ENCODE data around the gene CDH23. TPM values are rescaled to one million over a fixed set of nuclear protein-coding genes. Genes with fewer than 3 reads are reported as not detected.

CDH23 gene
- total and polyA plus RNA-seq, 2 experiments from 2014 or later: 0.30 to 1.5 TPM

DNA sequence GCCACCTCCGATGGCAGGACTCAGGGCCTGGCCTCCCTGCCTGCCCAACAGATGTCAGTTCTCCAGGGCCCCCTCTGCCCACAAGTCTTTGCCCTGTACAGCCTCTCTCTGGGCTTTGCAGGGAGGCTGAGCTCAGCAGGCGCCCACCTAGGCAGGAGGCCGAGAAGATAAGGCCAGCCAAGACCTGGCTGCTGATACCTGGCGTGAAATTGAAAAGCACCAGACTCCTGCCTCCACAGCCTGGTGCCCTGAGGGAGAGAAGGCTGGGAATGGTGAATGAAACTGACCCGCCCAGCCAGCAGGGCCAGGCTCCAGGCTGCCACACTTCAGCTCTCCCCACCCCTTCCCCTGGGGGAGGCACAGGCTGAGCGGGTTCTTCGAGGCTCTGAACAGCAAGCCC, 145.8 kb downstream of the CDH23 start:
- no peaks in the 10 kb centered on the region for H3K9me3 ChIP-seq (ENCODE audit: low read depth)
- H2AFZ ChIP-seq: no peak overlapping the region
- 76% methylated on average over 7 of the region's 7 CpGs for WGBS (ENCODE audit: low lambda C conversion rate, missing lambda C conversion rate)

DNA sequence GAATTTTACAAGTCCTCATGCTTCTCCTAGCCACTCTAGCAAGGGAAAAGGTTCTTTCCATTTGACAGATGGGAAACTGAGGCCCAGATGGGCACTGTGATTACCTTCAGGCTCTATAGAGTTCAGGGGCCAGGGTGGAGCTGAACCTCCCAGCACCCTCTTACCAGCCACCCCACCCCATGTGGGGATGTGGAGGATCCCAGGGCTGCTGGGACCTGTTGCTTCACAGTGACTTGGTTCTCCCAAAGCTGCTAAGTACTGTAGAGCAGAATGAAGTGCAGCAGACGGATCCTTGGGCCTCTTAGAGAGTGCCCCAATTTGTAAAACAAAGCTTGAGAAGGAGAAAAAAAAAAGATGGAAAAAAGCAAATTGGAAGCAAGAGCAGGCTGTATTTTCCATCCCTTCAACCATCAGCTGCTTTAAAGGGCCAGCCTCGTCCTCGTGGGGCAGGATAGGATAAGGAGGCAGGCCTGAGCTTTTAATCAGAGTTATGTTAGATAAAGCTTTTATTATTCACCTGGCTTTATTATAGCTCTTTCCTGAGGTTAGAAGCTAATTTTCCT, 147.0 kb downstream of the CDH23 start:
- H3K79me2 ChIP-seq: no peaks in the 10 kb centered on the region
- H2AFZ ChIP-seq: no peak overlapping the region
- H3K4me1 ChIP-seq (ENCODE audit: insufficient read depth): peaks cover 5% of the 10 kb centered on the region
- no peaks in the 10 kb centered on the region for H3K9me3 ChIP-seq (ENCODE audit: low read depth)
- H3K9me2 ChIP-seq (replicated peaks; ENCODE audit: insufficient read depth): no peaks in the 10 kb centered on the region
- H4K20me1 ChIP-seq (ENCODE audit: insufficient read depth, poor library complexity, severe bottlenecking): no peaks in the 10 kb centered on the region
- DNase-seq (ENCODE audit: low spot score): no peak
- no peak overlapping the region for H3K4me3 ChIP-seq
- 43% methylated on average over 3 of the region's 3 CpGs for WGBS (ENCODE audit: low lambda C conversion rate, missing lambda C conversion rate)
- TF ChIP-seq EZH2phosphoT487 (IDR thresholded peaks at IDR 0.05; ENCODE audit: low read depth, severe bottlenecking, unreplicated experiment) (no peak), EZH2 (IDR thresholded peaks at IDR 0.05; ENCODE audit: borderline replicate concordance) (no peak)
- TF ChIP-seq, protein P1, sequence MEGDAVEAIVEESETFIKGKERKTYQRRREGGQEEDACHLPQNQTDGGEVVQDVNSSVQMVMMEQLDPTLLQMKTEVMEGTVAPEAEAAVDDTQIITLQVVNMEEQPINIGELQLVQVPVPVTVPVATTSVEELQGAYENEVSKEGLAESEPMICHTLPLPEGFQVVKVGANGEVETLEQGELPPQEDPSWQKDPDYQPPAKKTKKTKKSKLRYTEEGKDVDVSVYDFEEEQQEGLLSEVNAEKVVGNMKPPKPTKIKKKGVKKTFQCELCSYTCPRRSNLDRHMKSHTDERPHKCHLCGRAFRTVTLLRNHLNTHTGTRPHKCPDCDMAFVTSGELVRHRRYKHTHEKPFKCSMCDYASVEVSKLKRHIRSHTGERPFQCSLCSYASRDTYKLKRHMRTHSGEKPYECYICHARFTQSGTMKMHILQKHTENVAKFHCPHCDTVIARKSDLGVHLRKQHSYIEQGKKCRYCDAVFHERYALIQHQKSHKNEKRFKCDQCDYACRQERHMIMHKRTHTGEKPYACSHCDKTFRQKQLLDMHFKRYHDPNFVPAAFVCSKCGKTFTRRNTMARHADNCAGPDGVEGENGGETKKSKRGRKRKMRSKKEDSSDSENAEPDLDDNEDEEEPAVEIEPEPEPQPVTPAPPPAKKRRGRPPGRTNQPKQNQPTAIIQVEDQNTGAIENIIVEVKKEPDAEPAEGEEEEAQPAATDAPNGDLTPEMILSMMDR (IDR thresholded peaks at IDR 0.05; ENCODE audit: poor library complexity): no peak
- peaks cover 4% of the 10 kb centered on the region for H3K27me3 ChIP-seq
- no peak overlapping the region for H3K27ac ChIP-seq
- no peak overlapping the region for H3K4me2 ChIP-seq
- no peaks in the 10 kb centered on the region for H3K36me3 ChIP-seq (replicated peaks; ENCODE audit: insufficient read depth, low read depth)

More for the DNA sequence above, 145.8 kb downstream of the CDH23 start:
- H3K4me3 ChIP-seq: no peak overlapping the region
- H4K20me1 ChIP-seq (ENCODE audit: insufficient read depth, poor library complexity, severe bottlenecking): no peaks in the 10 kb centered on the region
- no peaks in the 10 kb centered on the region for H3K4me1 ChIP-seq (ENCODE audit: insufficient read depth)
- H3K9me2 ChIP-seq (replicated peaks; ENCODE audit: insufficient read depth): no peaks in the 10 kb centered on the region
- peaks cover 4% of the 10 kb centered on the region for H3K27me3 ChIP-seq
- H3K36me3 ChIP-seq (replicated peaks; ENCODE audit: insufficient read depth, low read depth): no peaks in the 10 kb centered on the region
- H3K4me2 ChIP-seq: no peak overlapping the region
- DNase-seq (ENCODE audit: low spot score): no peak
- TF ChIP-seq, protein P1 (IDR thresholded peaks at IDR 0.05; ENCODE audit: poor library complexity): no peak
- no peak for TF ChIP-seq EZH2phosphoT487 (IDR thresholded peaks at IDR 0.05; ENCODE audit: low read depth, severe bottlenecking, unreplicated experiment)
- TF ChIP-seq EZH2 (IDR thresholded peaks at IDR 0.05; ENCODE audit: borderline replicate concordance): no peak
- no peaks in the 10 kb centered on the region for H3K79me2 ChIP-seq
- H3K27ac ChIP-seq: no peak overlapping the region

DNA sequence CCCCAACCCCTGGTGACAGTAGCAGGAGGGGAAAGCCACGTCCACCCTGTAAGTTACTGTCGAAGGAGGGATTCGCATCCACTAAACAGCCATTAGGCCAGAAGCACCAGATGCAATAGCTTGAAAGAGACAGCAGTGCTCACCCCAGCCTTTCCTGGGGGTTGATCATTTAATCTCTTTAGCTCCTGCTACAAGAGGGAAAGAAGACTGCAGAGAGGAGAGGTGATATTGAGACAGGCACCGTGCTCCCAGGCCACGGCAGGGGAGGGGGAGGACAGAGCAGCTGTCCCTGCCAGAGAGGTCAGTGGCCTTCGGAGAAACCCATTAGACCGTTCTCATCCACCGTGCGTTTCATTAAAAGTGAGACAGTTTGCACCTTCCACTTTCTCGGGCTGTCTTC, 148.3 kb downstream of the CDH23 start:
- no peaks in the 10 kb centered on the region for H3K27me3 ChIP-seq
- peaks cover 5% of the 10 kb centered on the region for H3K4me1 ChIP-seq (ENCODE audit: insufficient read depth)
- no peak overlapping the region for H3K27ac ChIP-seq
- H3K9me3 ChIP-seq (ENCODE audit: low read depth): no peaks in the 10 kb centered on the region
- no peaks in the 10 kb centered on the region for H3K9me2 ChIP-seq (replicated peaks; ENCODE audit: insufficient read depth)
- H3K36me3 ChIP-seq (replicated peaks; ENCODE audit: insufficient read depth, low read depth): no peaks in the 10 kb centered on the region
- WGBS (ENCODE audit: low lambda C conversion rate, missing lambda C conversion rate): 85% methylated on average over 10 of the region's 10 CpGs
- DNase-seq (ENCODE audit: low spot score): no peak
- H3K79me2 ChIP-seq: no peaks in the 10 kb centered on the region
- H4K20me1 ChIP-seq (ENCODE audit: insufficient read depth, poor library complexity, severe bottlenecking): no peaks in the 10 kb centered on the region
- no peak overlapping the region for H3K4me2 ChIP-seq
- H2AFZ ChIP-seq: no peak overlapping the region
- no peak for TF ChIP-seq EZH2 (IDR thresholded peaks at IDR 0.05; ENCODE audit: borderline replicate concordance)
- TF ChIP-seq, protein P1 (IDR thresholded peaks at IDR 0.05; ENCODE audit: poor library complexity): no peak
- no peak for TF ChIP-seq EZH2phosphoT487 (IDR thresholded peaks at IDR 0.05; ENCODE audit: low read depth, severe bottlenecking, unreplicated experiment)
- H3K4me3 ChIP-seq: no peak overlapping the region
